GM12878 (cell line): ENCODE measurements around the gene SNF8. TPM values are rescaled to one million over a fixed set of nuclear protein-coding genes. Genes with fewer than 3 reads are reported as not detected.

Source experiments
- ASH2L ChIP-seq: fragments of 300-600, 200-600 bp; sonication (generic); IDR thresholded peaks from 2 replicates; pipeline ENCODE4 v1.6.1; 2017; ENCODE audit warnings: low read depth, mild to moderate bottlenecking, borderline replicate concordance
- BCL11A ChIP-seq: IDR thresholded peaks from 2 replicates; pipeline ENCODE4 v1.6.1; 2011; ENCODE audit warnings: low read depth, low read length
- BRCA1 ChIP-seq: IDR thresholded peaks from 2 replicates; pipeline ENCODE4 v1.6.1; 2011; ENCODE audit warnings: low read depth, low read length, improper control_type of control experiment
- ETV6 ChIP-seq, 2 experiments: fragments of 450-650 bp in 1 of 2; IDR thresholded peaks in 1 of 2; conservative IDR thresholded peaks in 1 of 2; 2 replicates each; pipeline ENCODE4 v1.6.1; 2014; ENCODE audit warnings: antibody characterized with exemption in 1 of 2, borderline replicate concordance in 1 of 2, low read depth in 1 of 2, mild to moderate bottlenecking in 1 of 2, moderate library complexity in 1 of 2
- HSF1 ChIP-seq: fragments of 150-350 bp; IDR thresholded peaks from 2 replicates; pipeline ENCODE4 v1.6.1; 2014; ENCODE audit warnings: mild to moderate bottlenecking, low read depth, low read length
- MAX ChIP-seq: IDR thresholded peaks from 2 replicates; pipeline ENCODE4 v1.6.1; 2012; ENCODE audit warnings: low read depth, low read length, improper control_type of control experiment
- MEF2A ChIP-seq: IDR thresholded peaks from 2 replicates; pipeline ENCODE4 v1.6.1; 2011; ENCODE audit warnings: low read depth, mild to moderate bottlenecking, low read length, moderate library complexity; ENCODE audit not compliant: insufficient read depth
- NBN ChIP-seq: fragments of 450-650 bp; IDR thresholded peaks from 2 replicates; pipeline ENCODE4 v1.6.1; 2016
- NRF1 ChIP-seq: conservative IDR thresholded peaks from 2 replicates; pipeline ENCODE4 v1.6.1; 2011; ENCODE audit warnings: mild to moderate bottlenecking, low read depth, low read length, improper control_type of control experiment
- PML ChIP-seq: IDR thresholded peaks from 2 replicates; pipeline ENCODE4 v1.6.1; 2012; ENCODE audit warnings: low read length, inconsistent platforms
- POLR2AphosphoS2 ChIP-seq: IDR thresholded peaks from 2 replicates; pipeline ENCODE4 v1.6.1; 2011; ENCODE audit warnings: low read depth, mild to moderate bottlenecking, low read length, improper control_type of control experiment, moderate library complexity
- PRDM15 ChIP-seq: fragments of 450-650 bp; formaldehyde crosslinking; IDR thresholded peaks from 2 replicates; pipeline ENCODE4 v1.4.0; 2020; ENCODE audit warnings: mild to moderate bottlenecking, moderate library complexity
- SRF ChIP-seq, 2 experiments: IDR thresholded peaks; 2 replicates each; pipeline ENCODE4 v1.6.1; 2011; ENCODE audit warnings: low read depth in 2 of 2, low read length in 2 of 2, mild to moderate bottlenecking in 1 of 2, moderate library complexity in 1 of 2
- ZNF207 ChIP-seq: fragments of 450-650 bp; IDR thresholded peaks from 2 replicates; pipeline ENCODE4 v1.6.1; 2014; ENCODE audit warnings: antibody characterized with exemption, mild to moderate bottlenecking, borderline replicate concordance
- polyA plus RNA-seq, 11 experiments: library from polyadenylated mRNA; depleted of rRNA in 4 of 11; unstranded in 6 of 11; stranded (reverse) in 5 of 11; fragments of >200 nt; fragmentation: Nextera tagmentation in 4 of 11; fragmentation: Illumina TruSeq in 1 of 11; extraction: Ambion mirVana in 4 of 11; extraction: Trizol in 1 of 11; gene quantifications; 1 replicate in 1 of 11; 2 replicates in 10 of 11; pipeline versions ENCODE4 v1.2.1 to v1.2.3, GENCODE V29; 2011 to 2016; ENCODE audit warnings: inconsistent platforms in 2 of 11, missing spikeins in 2 of 11, low read depth in 1 of 11
- total RNA-seq, 4 experiments: library from RNA; depleted of rRNA in 3 of 4; stranded (reverse); fragments of >200 nt in 3 of 4; fragmentation: Illumina TruSeq in 1 of 4; extraction: Trizol in 1 of 4; gene quantifications; 2 replicates each; pipeline versions ENCODE4 v1.2.1 to v1.2.3, GENCODE V29; 2013 to 2021
- TF ChIP-seq, protein P1 (sequence below): fragments of 450-650 bp; formaldehyde crosslinking; IDR thresholded peaks from 2 replicates; pipeline ENCODE4 v1.4.0; 2022; ENCODE audit warnings: mild to moderate bottlenecking, moderate library complexity
- TF ChIP-seq, protein P2 (sequence below): fragments of 450-650 bp; IDR thresholded peaks from 2 replicates; pipeline ENCODE4 v1.6.1; 2016; ENCODE audit warnings: mild to moderate bottlenecking

The SNF8 gene
- total and polyA plus RNA-seq, 10 of the 15 experiments (the other 5 are each of a cell fraction or from before 2014, with no cell fraction given), result 6.1 to 228 (median 95.6) TPM

DNA sequence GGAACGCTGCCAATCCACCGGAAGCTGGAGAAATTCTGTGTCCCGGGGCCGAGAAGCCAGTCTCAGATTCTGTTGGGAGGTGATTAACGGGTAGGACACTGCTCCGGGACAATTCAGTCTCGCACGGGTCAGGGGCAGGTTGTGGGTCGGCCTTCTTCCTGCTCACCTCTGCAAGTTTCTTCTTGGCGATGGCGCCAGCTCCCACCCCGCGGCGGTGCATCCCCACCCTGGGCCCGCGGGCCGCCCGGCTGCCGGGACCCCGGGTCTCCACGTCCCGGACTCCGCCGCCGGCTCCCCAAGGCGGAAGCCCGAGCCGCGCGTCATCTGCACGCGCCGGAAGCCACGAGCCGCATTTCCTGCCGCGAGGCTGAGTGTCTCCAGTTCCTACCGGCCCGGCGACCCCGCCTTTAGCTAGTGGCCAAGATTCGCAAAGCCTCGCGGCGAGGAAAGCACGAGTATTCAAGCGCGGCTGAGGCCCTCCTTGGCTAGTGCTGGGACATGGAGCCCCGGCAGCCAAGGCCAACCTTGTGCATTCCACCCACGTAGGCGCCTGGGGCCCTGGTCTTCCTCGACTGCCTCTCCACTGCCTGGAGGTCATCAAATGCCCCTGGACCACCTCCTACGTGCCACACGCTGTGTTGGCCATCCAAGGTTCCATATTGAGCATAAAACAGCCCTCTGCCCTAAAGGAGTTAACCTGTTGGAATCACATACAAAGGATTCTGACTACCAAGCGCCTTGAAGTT, at the start of gene SNF8 (continued):
- TF ChIP-seq, protein P1, sequence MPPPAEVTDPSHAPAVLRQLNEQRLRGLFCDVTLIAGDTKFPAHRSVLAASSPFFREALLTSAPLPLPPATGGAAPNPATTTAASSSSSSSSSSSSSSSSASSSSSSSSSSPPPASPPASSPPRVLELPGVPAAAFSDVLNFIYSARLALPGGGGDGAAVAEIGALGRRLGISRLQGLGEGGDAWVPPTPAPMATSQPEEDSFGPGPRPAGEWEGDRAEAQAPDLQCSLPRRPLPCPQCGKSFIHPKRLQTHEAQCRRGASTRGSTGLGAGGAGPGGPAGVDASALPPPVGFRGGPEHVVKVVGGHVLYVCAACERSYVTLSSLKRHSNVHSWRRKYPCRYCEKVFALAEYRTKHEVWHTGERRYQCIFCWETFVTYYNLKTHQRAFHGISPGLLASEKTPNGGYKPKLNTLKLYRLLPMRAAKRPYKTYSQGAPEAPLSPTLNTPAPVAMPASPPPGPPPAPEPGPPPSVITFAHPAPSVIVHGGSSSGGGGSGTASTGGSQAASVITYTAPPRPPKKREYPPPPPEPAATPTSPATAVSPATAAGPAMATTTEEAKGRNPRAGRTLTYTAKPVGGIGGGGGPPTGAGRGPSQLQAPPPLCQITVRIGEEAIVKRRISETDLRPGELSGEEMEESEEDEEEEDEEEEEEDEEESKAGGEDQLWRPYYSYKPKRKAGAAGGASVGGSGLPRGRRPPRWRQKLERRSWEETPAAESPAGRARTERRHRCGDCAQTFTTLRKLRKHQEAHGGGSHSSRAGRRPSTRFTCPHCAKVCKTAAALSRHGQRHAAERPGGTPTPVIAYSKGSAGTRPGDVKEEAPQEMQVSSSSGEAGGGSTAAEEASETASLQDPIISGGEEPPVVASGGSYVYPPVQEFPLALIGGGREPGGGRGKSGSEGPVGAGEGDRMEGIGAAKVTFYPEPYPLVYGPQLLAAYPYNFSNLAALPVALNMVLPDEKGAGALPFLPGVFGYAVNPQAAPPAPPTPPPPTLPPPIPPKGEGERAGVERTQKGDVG (CRISPR knock-in tag), result no peak
- TF ChIP-seq POLR2AphosphoS2 (peak; percentile 88), PML (0 out of 2 replicates have a peak, but pooled peaks have one; percentile 59), NBN (peak; percentile 70; the same call in 1 of the 2 replicates), MAX (peak; percentile 88), NRF1 (no peak), PRDM15 (CRISPR knock-in tag) (no peak), HSF1 (no peak), BCL11A (no peak), ASH2L (no peak), SRF (IDR thresholded peaks at IDR 0.05; ENCODE audit: low read depth in 2 of 2, low read length in 2 of 2) (peak in 1 of 2 experiments; percentile 81; a peak in 2 of 4 replicates), ZNF207 (peak; percentile 66; the same call in 1 of the 2 replicates), ETV6 (conservative IDR thresholded peaks at IDR 0.05 in 1 of 2, IDR thresholded peaks at IDR 0.05 in 1 of 2; ENCODE audit: borderline replicate concordance in 1 of 2, low read depth in 1 of 2) (peak in 1 of 2 experiments; percentile 76; a peak in 1 of 4 replicates), BRCA1 (0 out of 2 replicates have a peak, but pooled peaks have one; percentile 18), MEF2A (no peak)
- TF ChIP-seq, protein P2, sequence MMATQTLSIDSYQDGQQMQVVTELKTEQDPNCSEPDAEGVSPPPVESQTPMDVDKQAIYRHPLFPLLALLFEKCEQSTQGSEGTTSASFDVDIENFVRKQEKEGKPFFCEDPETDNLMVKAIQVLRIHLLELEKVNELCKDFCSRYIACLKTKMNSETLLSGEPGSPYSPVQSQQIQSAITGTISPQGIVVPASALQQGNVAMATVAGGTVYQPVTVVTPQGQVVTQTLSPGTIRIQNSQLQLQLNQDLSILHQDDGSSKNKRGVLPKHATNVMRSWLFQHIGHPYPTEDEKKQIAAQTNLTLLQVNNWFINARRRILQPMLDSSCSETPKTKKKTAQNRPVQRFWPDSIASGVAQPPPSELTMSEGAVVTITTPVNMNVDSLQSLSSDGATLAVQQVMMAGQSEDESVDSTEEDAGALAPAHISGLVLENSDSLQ, result no peak
